K562 (cell line): ENCODE measurements around the gene AGFG1. TPM values are rescaled to one million over a fixed set of nuclear protein-coding genes. Genes with fewer than 3 reads are reported as not detected.

ENCODE experiments used
- ATAC-seq: fragments of 200-7000 bp; cut with Tn5 transposase; 3 replicates; pipeline ENCODE4 v1.9.1; 2020; ENCODE audit warnings: moderate library complexity
- BruUV-seq: library from RNA; stranded (reverse); fragments of 400-500 nt; replicated peaks from 2 replicates; lab custom pipeline; 2021; lab: Mats Ljungman, UMichigan
- CTCF ChIA-PET: fragments of 300-600 bp; formaldehyde crosslinking; extraction: SDS; loops from one replicate; lab custom pipeline; 2021; ENCODE audit warnings: low intra/inter-chr PET ratio; lab: Yijun Ruan, JAX
- POLR2A ChIA-PET: fragments of 300-600, 350-650 bp; sonication (Branson Sonifier 250); formaldehyde crosslinking; extraction: SDS; loops from one replicate; lab custom pipeline; 2021; ENCODE audit warnings: antibody characterized with exemption, inconsistent platforms; lab: Yijun Ruan, JAX
- DNase-seq, 4 experiments: peaks; one replicate each; pipeline versions ENCODE4 v3.0.0 to v3.0.0-alpha.2; 2011 to 2018; ENCODE audit warnings: low spot score in 3 of 4, mixed read lengths in 3 of 4; ENCODE audit errors: extremely low read depth in 1 of 4
- FAIRE-seq: peaks from 2 replicates; lab custom pipeline; 2011; peaks lifted over from hg19 to GRCh38; lab: Jason Lieb, UNC
- H2AFZ ChIP-seq: 2 replicates; pipeline ENCODE4 v1.6.0; 2011; ENCODE audit warnings: low read depth, low read length, control low read depth, inconsistent platforms
- H3K27ac ChIP-seq: fragments of 200-600 bp; 3 replicates; pipeline ENCODE4 v1.8.0; 2011; ENCODE audit warnings: low read depth, mild to moderate bottlenecking, control low read depth, inconsistent platforms, low read length, moderate library complexity, mixed read lengths; ENCODE audit errors: extremely low read depth
- H3K27me3 ChIP-seq, 2 experiments: fragments of 300-600 bp in 1 of 2; 2 replicates in 1 of 2; 3 replicates in 1 of 2; pipeline versions ENCODE4 v1.6.0 to v1.8.0; 2011; ENCODE audit warnings: inconsistent platforms in 2 of 2, low read length in 2 of 2, mild to moderate bottlenecking in 1 of 2, mixed read lengths in 1 of 2, moderate library complexity in 1 of 2; ENCODE audit not compliant: control insufficient read depth in 2 of 2, insufficient read depth in 2 of 2
- H3K36me3 ChIP-seq: fragments of 300-600 bp; 3 replicates; pipeline ENCODE4 v1.8.0; 2011; ENCODE audit warnings: mild to moderate bottlenecking, low read length, inconsistent platforms; ENCODE audit not compliant: control insufficient read depth, insufficient read depth
- H3K4me1 ChIP-seq, 2 experiments: fragments of 200-600 bp in 1 of 2; replicated peaks in 1 of 2; 2 replicates in 1 of 2; 3 replicates in 1 of 2; pipeline versions ENCODE4 v1.5.1 to v1.8.0; 2011; ENCODE audit warnings: inconsistent platforms in 2 of 2, low read length in 2 of 2, mild to moderate bottlenecking in 1 of 2, mixed read lengths in 1 of 2, moderate library complexity in 1 of 2; ENCODE audit not compliant: control insufficient read depth in 2 of 2, insufficient read depth in 2 of 2
- H3K4me2 ChIP-seq: 2 replicates; pipeline ENCODE4 v1.6.1; 2011; ENCODE audit warnings: low read length, control low read depth, inconsistent platforms, mixed read lengths; ENCODE audit not compliant: insufficient read depth
- H3K4me3 ChIP-seq: fragments of 200-600 bp; sonication (generic), shearing (Covaris generic); 2 replicates; pipeline ENCODE4 v1.5.1; 2016; ENCODE audit warnings: control low read depth, inconsistent platforms
- H3K79me2 ChIP-seq: fragments of 200-600 bp; 3 replicates; pipeline ENCODE4 v1.8.0; 2011; ENCODE audit warnings: low read length, inconsistent platforms; ENCODE audit not compliant: control insufficient read depth, insufficient read depth
- H3K9ac ChIP-seq, 2 experiments: 2 replicates each; pipeline versions ENCODE4 v1.6.0 to v1.6.1; 2011; ENCODE audit warnings: low read depth in 2 of 2, low read length in 2 of 2, control low read depth in 1 of 2, inconsistent platforms in 1 of 2, mild to moderate bottlenecking in 1 of 2, mixed read lengths in 1 of 2; ENCODE audit not compliant: insufficient read depth in 1 of 2
- H3K9me1 ChIP-seq: one replicate; pipeline ENCODE4 v1.6.0; 2011; ENCODE audit warnings: inconsistent platforms, mild to moderate bottlenecking, low read length, moderate library complexity; ENCODE audit not compliant: control insufficient read depth, insufficient read depth
- H3K9me3 ChIP-seq: replicated peaks from 2 replicates; pipeline ENCODE4 v1.5.1; 2011; ENCODE audit warnings: low read depth, low read length, inconsistent platforms; ENCODE audit not compliant: control insufficient read depth, insufficient read depth
- H4K20me1 ChIP-seq: replicated peaks from 2 replicates; pipeline ENCODE4 v1.6.1; 2011; ENCODE audit warnings: low read length, inconsistent platforms, mixed read lengths; ENCODE audit not compliant: control insufficient read depth, insufficient read depth
- ESRRA ChIP-seq: fragments of 450-650 bp; IDR thresholded peaks from 2 replicates; pipeline ENCODE4 v1.6.1; 2014; ENCODE audit warnings: low read depth, mild to moderate bottlenecking, moderate library complexity, borderline replicate concordance
- MEIS2 ChIP-seq: fragments of 450-650 bp; IDR thresholded peaks from 2 replicates; pipeline ENCODE4 v1.6.1; 2014; ENCODE audit warnings: mild to moderate bottlenecking; ENCODE audit not compliant: partially characterized antibody
- NFATC3 ChIP-seq: fragments of 450-650 bp; IDR thresholded peaks from 2 replicates; pipeline ENCODE4 v1.6.1; 2017; ENCODE audit warnings: mild to moderate bottlenecking
- WGBS: fragments of 100-300 bp; shearing (Covaris generic); methylation state at CpG from one replicate; pipeline ENCODE4 v1.1.6; 2016; ENCODE audit warnings: low coverage, mixed read lengths; ENCODE audit not compliant: insufficient coverage; ENCODE audit errors: missing lambda C conversion rate; 5-methylcytosine and 5-hydroxymethylcytosine counted together
- in situ Hi-C: fragments of 300-500 bp; cut with MboI; formaldehyde crosslinking; loops from 4 replicates; pipeline ENCODE4 v1.15.0; 2018; ENCODE audit warnings: inconsistent platforms, mixed read lengths
- intact Hi-C: fragments of 100-400 bp; cut with micrococcal nuclease; formaldehyde crosslinking; loops from 2 replicates; pipeline ENCODE4 v1.14.2; 2022
- polyA plus RNA-seq, 8 experiments: library from polyadenylated mRNA; depleted of rRNA in 4 of 8; stranded (reverse) in 5 of 8; unstranded in 3 of 8; fragments of >200 nt; fragmentation: Nextera tagmentation in 2 of 8; fragmentation: Illumina TruSeq in 1 of 8; extraction: Ambion mirVana in 2 of 8; extraction: Trizol in 1 of 8; gene quantifications; 2 replicates each; pipeline versions ENCODE4 v1.2.1 to v1.2.3, GENCODE V29; 2011 to 2014; ENCODE audit warnings: inconsistent platforms in 1 of 8, missing spikeins in 1 of 8
- total RNA-seq, 7 experiments: library from RNA; depleted of rRNA in 6 of 7; stranded (reverse); fragments of >200 nt in 6 of 7; fragmentation: Illumina TruSeq in 2 of 7; extraction: Trizol in 2 of 7; gene quantifications; 2 replicates each; pipeline versions ENCODE4 v1.2.1 to v1.2.3, GENCODE V29; 2011 to 2021; ENCODE audit warnings: low replicate concordance in 1 of 7
- TF ChIP-seq, protein P1 (sequence below), 2 experiments: IDR thresholded peaks in 1 of 2; conservative IDR thresholded peaks in 1 of 2; 2 replicates each; pipeline ENCODE4 v1.6.1; 2016; ENCODE audit warnings: low read depth in 2 of 2, mild to moderate bottlenecking in 1 of 2, missing compliant biosample characterization in 1 of 2, missing genetic modification characterization in 1 of 2, moderate library complexity in 1 of 2

Gene AGFG1
- total and polyA plus RNA-seq, 9 of the 15 experiments (the other 6 are each of a cell fraction or from before 2014, with no cell fraction given), result 11.2 to 97.5 (median 36.0) TPM

DNA sequence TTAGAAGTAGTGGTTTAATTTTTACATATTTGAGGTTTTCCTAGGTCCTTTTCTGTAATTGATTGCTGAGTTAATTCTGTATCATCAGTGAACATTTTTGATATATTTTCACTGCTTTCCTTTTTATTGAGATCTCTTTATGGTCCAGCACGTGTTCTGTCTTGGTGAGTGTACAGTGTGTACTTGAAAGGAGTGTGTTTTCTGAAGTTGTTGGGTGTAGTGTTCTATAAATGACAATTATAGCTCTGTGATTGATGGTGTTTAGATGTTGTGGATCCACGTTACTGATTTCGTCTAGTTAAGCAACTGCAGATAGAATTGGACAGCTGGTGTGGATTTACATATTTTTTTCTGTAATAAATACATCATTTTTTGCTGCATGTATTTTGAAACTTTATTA lies 32.7 kb downstream of the AGFG1 start:
- Histone ChIP-seq H3K4me3 (0 out of 2 replicates have a peak overlapping the region, but pooled peaks have one; percentile 19), H3K4me2 (peak overlapping the region; percentile 63), H3K9me1 (peaks cover 2% of the 10 kb centered on the region), H3K9ac (peak overlapping the region in 1 of 2 experiments; percentile 55; a peak in 2 of 4 replicates), H3K9me3 (no peaks in the 10 kb centered on the region), H3K27me3 (no peaks in the 10 kb centered on the region), H4K20me1 (no peaks in the 10 kb centered on the region), H3K79me2 (peaks cover 93% of the 10 kb centered on the region), H3K4me1 (peaks cover 3 to 11% of the 10 kb centered on the region in 2 experiments; a peak in 4 of 5 replicates), H3K36me3 (peaks cover 5% of the 10 kb centered on the region; the same call in 1 of the 3 replicates), H3K27ac (peak overlapping the region; percentile 72; the same call in 2 of the 3 replicates), H2AFZ (no peak overlapping the region)
- intact Hi-C loops, result no loop called here
- FAIRE-seq, result no peak
- in situ Hi-C loops, result no loop called here
- peak; percentile 22 for TF ChIP-seq MEIS2
- no peak for TF ChIP-seq NFATC3
- TF ChIP-seq ESRRA, result no peak
- TF ChIP-seq, protein P1, sequence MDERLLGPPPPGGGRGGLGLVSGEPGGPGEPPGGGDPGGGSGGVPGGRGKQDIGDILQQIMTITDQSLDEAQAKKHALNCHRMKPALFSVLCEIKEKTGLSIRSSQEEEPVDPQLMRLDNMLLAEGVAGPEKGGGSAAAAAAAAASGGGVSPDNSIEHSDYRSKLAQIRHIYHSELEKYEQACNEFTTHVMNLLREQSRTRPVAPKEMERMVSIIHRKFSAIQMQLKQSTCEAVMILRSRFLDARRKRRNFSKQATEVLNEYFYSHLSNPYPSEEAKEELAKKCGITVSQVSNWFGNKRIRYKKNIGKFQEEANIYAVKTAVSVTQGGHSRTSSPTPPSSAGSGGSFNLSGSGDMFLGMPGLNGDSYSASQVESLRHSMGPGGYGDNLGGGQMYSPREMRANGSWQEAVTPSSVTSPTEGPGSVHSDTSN (CRISPR knock-in tag; IDR thresholded peaks at IDR 0.05; ENCODE audit: low read depth), result no peak
- TF ChIP-seq, protein P1 (tag; conservative IDR thresholded peaks at IDR 0.05; ENCODE audit: low read depth), result peak; percentile 13; the same call in 1 of the 2 replicates
- ATAC-seq, result peak; percentile 22; the same call in 2 of the 3 replicates
- WGBS, result 5% methylated on average over 3 of the region's 3 CpGs
- ChIA-PET CTCF (no interaction called here), POLR2A (interaction anchor here (0.8 kb wide), 1 partner anchor 10 kb away, joined by 3 read pairs; no protein-coding TSS in a partner anchor)
- DNase-seq, result no peak
- BruUV-seq, result no TSS peak
